ENCODE measurements around the gene ASH1L. TPM values are rescaled to one million over a fixed set of nuclear protein-coding genes. Genes with fewer than 3 reads are reported as not detected.

The ASH1L gene
- total and polyA plus RNA-seq, 9 of the 15 experiments (the other 6 are each of a cell fraction or from before 2014, with no cell fraction given): 2.0 to 23.3 (median 14.6) TPM

GRCh38 chr1:155322953-155323728 lies 239.5 kb downstream of the ASH1L start:
- POLR2A ChIA-PET: interaction anchor here (0.6 to 5.7 kb wide), 11 partner anchors 16 to 697 kb away, joined by 3 to 30 read pairs (median 4); partner anchors contain the start of genes ASH1L, CLK2 and SCAMP3
- no peak for FAIRE-seq
- peaks cover 4% of the 10 kb centered on the region for H3K9me1 ChIP-seq (ENCODE audit: control insufficient read depth, insufficient read depth, low read length)
- peaks cover 53% of the 10 kb centered on the region for H3K36me3 ChIP-seq (ENCODE audit: control insufficient read depth, insufficient read depth, low read length)
- H3K79me2 ChIP-seq (ENCODE audit: control insufficient read depth, insufficient read depth, low read length): peaks cover 19% of the 10 kb centered on the region
- H3K4me3 ChIP-seq: peak overlapping the region; percentile 60
- peak overlapping the region; percentile 80 for H2AFZ ChIP-seq (ENCODE audit: low read depth, low read length)
- H3K27ac ChIP-seq (ENCODE audit: extremely low read depth, low read depth, low read length): peak overlapping the region; percentile 68
- DNase-seq (ENCODE audit: extremely low read depth in 1 of 4, low spot score in 3 of 4): peak; percentile 74 to 92 (median 82)
- no peaks in the 10 kb centered on the region for H3K27me3 ChIP-seq (ENCODE audit: control insufficient read depth in 2 of 2, insufficient read depth in 2 of 2, low read length in 2 of 2)
- in situ Hi-C loops (cut with MboI): loop anchor here (25.0 kb wide), 1 partner anchor 1414 kb away; the partner anchor contains the start of genes ISG20L2, METTL25B and MRPL24
- peak overlapping the region; percentile 93 for H3K4me2 ChIP-seq (ENCODE audit: insufficient read depth, low read length)
- H3K4me1 ChIP-seq (replicated peaks in 1 of 2; ENCODE audit: control insufficient read depth in 2 of 2, insufficient read depth in 2 of 2, low read length in 2 of 2): peaks cover 17 to 67% of the 10 kb centered on the region in 2 experiments; a peak in 4 of 5 replicates
- CTCF ChIA-PET (ENCODE audit: low intra/inter-chr PET ratio): interaction anchor here (0.6 to 5.0 kb wide), 5 partner anchors 46 to 844 kb away, joined by 3 to 38 read pairs (median 4); partner anchors contain the start of gene HCN3
- peak overlapping the region; percentile 65 to 95 for H3K9ac ChIP-seq (ENCODE audit: insufficient read depth in 1 of 2, low read depth in 2 of 2, low read length in 2 of 2)
- peak; percentile 75 for ATAC-seq
- no TSS peak for BruUV-seq (replicated peaks)
- peaks cover 14% of the 10 kb centered on the region for H4K20me1 ChIP-seq (replicated peaks; ENCODE audit: control insufficient read depth, insufficient read depth, low read length)
- WGBS (ENCODE audit: insufficient coverage, low coverage, missing lambda C conversion rate): 1% methylated on average over 33 of the region's 58 CpGs
- no peaks in the 10 kb centered on the region for H3K9me3 ChIP-seq (replicated peaks; ENCODE audit: control insufficient read depth, insufficient read depth, low read depth, low read length)
- intact Hi-C loops (cut with micrococcal nuclease): loop anchor here (1.0 to 10.0 kb wide), 5 partner anchors 14 to 272 kb away; partner anchors contain the start of genes FDPS, HCN3 and THBS3
- TF ChIP-seq SMAD1 (IDR thresholded peaks at IDR 0.05; ENCODE audit: low read depth, low read length, partially characterized antibody) (no peak), RBBP5 (IDR thresholded peaks at IDR 0.05; ENCODE audit: borderline replicate concordance, insufficient read depth, low read length, poor library complexity, severe bottlenecking) (no peak), LEF1 (IDR thresholded peaks at IDR 0.05) (peak; percentile 44; the same call in 1 of the 2 replicates), E4F1 (CRISPR knock-in tag; IDR thresholded peaks at IDR 0.05; ENCODE audit: borderline replicate concordance) (no peak), KLF16 (IDR thresholded peaks at IDR 0.05) (peak; percentile 81), ATF1 (CRISPR knock-in tag; IDR thresholded peaks at IDR 0.05) (no peak), ATF1 (tag; IDR thresholded peaks at IDR 0.05) (no peak; the same call in 1 of the 2 replicates), FOXK2 (conservative IDR thresholded peaks at IDR 0.05 in 1 of 2, IDR thresholded peaks at IDR 0.05 in 1 of 2; ENCODE audit: low read depth in 2 of 2) (no peak), KDM5B (IDR thresholded peaks at IDR 0.05; ENCODE audit: insufficient replicate concordance, low read depth, low read length) (peak; percentile 18)
